Measurements from ENCODE around the gene TFDP2.
A peak's percentile ranks its signal among the peaks of the same experiment; 100 is the strongest.
"Not testable (repeated sequence)": the region's sequence is repeated elsewhere in the genome, so short reads cannot be mapped to it uniquely, and the experiment has no call there.

Gene TFDP2

DNA sequence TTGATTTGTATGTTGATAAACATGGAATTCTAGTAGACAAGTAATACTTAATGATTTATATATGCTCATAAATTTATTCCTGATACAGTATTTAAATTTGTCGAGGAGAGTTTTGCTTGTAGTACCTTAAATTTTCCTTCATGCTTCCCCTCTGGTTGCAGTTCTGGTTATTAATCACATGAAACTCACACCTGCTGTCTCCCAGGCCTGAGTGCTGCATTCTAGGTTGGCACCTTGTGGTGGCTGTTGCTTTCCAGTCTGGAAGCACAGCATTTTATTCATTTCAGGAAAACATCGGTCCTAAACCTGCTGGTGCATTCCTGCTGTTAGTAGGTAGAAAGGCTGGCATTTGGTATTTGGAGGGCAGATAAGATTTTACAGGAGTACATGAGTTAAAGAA is 228.0 kb downstream of the TFDP2 start:
- no peak for DNase-seq

DNA sequence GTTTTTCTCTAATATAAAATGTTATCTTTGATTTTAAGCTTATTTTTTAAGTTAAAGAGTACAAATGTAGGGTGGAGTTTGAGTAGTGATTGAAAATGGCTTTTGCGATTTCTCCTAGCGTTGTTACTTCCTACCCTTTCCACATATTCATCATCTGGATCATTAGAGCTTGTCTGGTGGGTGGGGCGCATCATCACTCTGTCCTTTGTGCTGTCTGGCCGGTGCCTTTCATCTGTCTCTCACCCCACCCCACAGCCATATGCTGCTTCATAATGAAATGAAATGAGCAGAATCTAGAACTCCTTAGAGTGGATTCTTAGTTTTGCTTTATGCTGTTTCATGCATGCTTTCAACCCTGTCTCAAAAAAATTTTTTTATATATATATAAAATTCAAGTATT is 228.6 kb downstream of the TFDP2 start:
- no peak for DNase-seq

DNA sequence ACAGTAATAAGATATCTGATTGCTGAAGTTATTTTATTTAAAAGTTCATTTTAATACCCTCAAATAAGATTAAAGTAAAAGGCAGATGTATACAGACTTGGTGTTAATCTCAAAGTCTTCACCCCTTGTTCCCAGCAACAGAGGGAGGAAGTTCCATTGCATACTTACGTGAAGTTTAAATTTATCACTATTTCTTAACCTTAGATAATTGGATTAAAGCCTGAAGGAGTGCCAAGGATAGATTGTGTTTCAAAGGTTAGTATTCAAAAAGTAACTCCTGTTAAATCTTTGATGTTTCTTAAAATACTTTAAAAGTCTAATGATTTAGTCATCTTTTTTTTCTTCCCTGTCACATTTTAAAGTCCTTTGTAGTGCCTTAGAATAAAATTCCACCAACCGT is 233.6 kb downstream of the TFDP2 start:
- DNase-seq, result no peak

GRCh38 chr3:141915016-141915415 is 234.3 kb downstream of the TFDP2 start:
- peak; percentile 18 for DNase-seq

DNA sequence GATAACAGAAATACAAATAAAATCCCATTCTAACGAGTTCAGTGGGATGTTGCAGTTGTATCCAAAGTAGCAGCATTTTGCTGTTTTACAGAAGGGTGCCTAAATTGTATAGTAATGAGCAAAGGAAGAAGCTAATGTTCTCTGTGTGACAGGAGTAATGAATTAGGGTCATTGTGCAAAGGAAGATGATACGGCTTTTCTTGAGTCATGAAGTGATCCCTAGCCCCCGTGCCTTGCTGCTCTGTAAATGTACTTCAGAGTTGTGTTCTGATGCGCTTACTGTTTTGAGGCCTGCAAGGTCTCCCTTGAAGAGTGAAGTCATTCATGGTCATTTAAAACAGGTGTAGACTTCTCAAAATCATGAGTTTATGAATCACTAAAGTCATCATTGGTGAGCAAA is 235.0 kb downstream of the TFDP2 start:
- no peak for DNase-seq

DNA sequence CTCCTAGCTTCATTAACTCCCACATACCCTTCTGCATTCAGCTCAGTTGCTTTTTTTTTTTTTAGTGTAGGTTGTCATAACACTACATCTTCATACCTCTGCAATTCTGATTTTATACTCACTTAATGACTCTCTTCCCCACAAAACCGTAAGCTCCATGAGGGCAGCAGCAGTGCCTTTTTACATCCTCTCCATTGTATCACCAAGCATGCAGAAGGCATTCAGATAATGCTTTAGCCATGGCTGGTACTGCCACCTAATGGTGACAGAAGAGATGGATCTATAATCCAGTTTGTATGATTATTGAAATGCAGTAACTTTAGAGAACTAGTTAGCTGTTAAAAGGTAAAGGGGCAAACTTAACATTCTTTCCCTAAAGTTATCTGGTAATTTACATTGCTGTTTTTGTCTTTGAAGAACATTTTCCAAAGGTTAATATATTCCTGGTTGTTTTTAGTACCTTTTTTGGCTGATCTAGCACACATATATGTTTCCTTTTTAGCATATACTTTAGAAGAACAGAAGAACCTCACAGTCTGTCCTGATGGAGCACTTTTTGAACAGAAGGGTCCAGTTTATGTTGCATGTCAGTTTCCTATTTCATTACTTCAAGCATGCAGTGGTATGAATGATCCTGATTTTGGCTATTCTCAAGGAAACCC is 236.1 kb downstream of the TFDP2 start:
- peak; percentile 64 for DNase-seq

- DNase-seq, result not testable (repeated sequence)
Measured at GRCh38 chr3:141909986-141910385, 239.4 kb downstream of the TFDP2 start.

DNA sequence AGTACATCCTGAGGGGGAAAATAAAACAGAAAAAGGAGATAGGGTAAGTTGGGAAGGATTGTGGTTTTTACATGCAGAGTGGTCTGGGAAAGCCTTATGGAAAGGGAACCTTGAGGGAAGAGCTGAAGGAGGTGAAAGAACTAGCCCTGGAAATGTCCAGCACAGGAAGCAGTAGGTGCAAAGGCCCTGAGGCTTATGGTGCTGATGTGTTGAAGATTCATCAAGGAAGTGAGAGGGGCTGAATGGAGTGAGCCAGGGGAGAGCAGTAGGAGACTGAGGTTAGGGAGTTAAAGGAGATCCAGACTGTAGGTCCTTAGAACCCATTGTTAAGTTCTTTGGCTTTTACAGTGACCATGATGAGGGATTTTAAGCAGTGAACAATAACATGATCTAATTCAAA is 239.9 kb downstream of the TFDP2 start:
- DNase-seq, result no peak

- no peak for DNase-seq
Measured at GRCh38 chr3:141905129-141905528, 244.2 kb downstream of the TFDP2 start.

GRCh38 chr3:141904203-141904602 is 245.1 kb downstream of the TFDP2 start:
- no peak for DNase-seq

DNA sequence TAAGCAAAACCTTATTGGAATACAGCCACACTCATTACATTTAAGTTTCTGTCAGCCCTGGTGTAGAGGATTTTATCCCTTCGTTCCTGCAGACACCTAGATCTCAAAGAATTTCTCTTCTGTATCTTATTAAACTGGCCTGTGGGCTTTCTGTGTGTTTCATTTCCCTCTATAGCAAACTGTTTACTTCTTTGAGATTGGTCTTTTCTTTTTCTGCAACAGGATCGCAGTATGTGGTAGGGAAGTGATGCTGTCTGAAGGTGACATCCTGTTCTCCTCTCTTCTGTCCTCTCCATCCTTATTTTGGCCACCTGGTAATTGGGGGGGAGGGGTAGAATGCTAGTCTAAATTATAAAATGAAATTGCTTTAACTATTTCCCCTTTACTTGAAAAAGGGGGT is 247.4 kb downstream of the TFDP2 start:
- no peak for DNase-seq

GRCh38 chr3:141900343-141900742 is 249.0 kb downstream of the TFDP2 start:
- DNase-seq, result no peak

DNA sequence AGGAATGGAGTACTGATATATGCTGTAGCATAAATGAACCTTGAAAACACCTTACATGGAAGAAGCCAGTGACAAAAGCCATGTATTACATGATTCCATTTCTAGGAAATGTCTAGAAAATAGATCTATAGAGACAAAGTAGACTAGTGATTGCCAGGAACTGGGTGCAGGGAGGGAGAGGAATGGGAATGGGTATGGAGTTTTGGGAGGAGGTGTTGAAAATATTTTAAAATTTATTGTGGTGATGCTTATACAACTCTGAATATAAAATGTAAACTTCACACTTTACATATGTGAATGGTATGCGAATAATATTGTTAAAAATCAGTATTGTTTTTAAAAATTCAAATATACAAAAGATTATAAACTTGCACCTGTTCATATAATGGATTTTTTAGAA is 250.4 kb downstream of the TFDP2 start:
- no peak for DNase-seq

GRCh38 chr3:141895731-141896130 is 253.6 kb downstream of the TFDP2 start:
- DNase-seq, result no peak

DNA sequence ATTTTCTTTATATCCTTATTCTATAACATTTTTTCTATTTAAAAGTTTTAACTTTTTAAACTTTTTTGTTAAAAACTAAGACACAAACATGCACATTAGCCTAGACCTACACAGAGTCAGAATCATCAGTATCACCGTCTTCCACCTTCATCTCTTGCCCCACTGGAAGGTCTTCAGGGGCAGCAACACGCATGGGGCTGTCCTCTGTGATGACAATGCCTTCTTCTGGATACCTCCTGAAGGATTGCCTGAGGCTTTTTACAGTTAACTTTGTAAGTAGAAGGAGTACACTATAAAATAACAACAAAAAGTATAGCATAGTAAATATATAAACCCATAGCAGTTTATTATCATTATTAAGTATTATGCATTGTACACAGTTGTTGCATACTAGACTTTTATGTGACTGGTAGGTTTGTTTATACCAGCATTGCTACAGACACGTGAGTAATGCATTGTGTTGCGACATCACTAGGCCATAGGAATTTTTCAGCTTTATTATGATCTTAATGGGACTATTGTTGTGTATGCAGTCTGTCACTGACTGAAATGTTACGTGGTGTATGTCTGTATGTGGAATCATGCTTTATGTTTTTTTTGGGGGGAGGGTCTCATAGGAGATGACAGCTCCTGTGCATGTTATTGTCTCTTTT is 254.7 kb downstream of the TFDP2 start:
- DNase-seq, result peak; percentile 66
